Subcutaneous adipose tissue (tissue), 4 donors: ENCODE measurements around the gene ADAMTS2. TPM values are rescaled to one million over a fixed set of nuclear protein-coding genes. Genes with fewer than 3 reads are reported as not detected.

Source experiments
- CTCF ChIP-seq: fragments of 450-650 bp; IDR thresholded peaks from one replicate; pipeline ENCODE4 v1.5.1; 2016; ENCODE audit warnings: low read depth, mild to moderate bottlenecking, control low read depth, antibody characterized with exemption, moderate library complexity
- total RNA-seq, 4 donors: library from RNA; depleted of rRNA; stranded (reverse); fragments of >200 nt; gene quantifications; one replicate each; pipeline ENCODE4 v1.1.0, GENCODE V29; 2016

ADAMTS2 gene
- total RNA-seq, 4 donors from 2014 or later, result 26.7 to 56.5 (median 46.6) TPM

GRCh38 chr5:179288101-179288808 is 57.0 kb downstream of the ADAMTS2 start:
- TF ChIP-seq CTCF, result no peak

- no peak for TF ChIP-seq CTCF
Measured at GRCh38 chr5:179287631-179288030, 57.6 kb downstream of the ADAMTS2 start.

- TF ChIP-seq CTCF, result no peak
Measured at GRCh38 chr5:179287071-179287470, 58.2 kb downstream of the ADAMTS2 start.

- no peak for TF ChIP-seq CTCF
Measured at GRCh38 chr5:179284751-179285631, 60.3 kb downstream of the ADAMTS2 start.

GRCh38 chr5:179281694-179282093 is 63.6 kb downstream of the ADAMTS2 start:
- no peak for TF ChIP-seq CTCF

GRCh38 chr5:179280095-179280490 is 65.2 kb downstream of the ADAMTS2 start:
- no peak for TF ChIP-seq CTCF

GRCh38 chr5:179279347-179280094 is 65.7 kb downstream of the ADAMTS2 start:
- no peak for TF ChIP-seq CTCF
